Endothelial cell of umbilical vein (primary cell): ENCODE data around the gene NKAIN4.

Experiments
- EZH2 ChIP-seq: IDR thresholded peaks from 2 replicates; pipeline ENCODE4 v1.6.1; 2012; ENCODE audit warnings: borderline replicate concordance, low read depth, mild to moderate bottlenecking, moderate library complexity, low read length, inconsistent platforms; ENCODE audit not compliant: severe bottlenecking
- GATA2 ChIP-seq: IDR thresholded peaks from 2 replicates; pipeline ENCODE4 v1.7.0; 2011; ENCODE audit warnings: low read depth, mild to moderate bottlenecking, moderate library complexity, mixed read lengths, low read length; ENCODE audit not compliant: insufficient read length, insufficient read depth
- MYC ChIP-seq: IDR thresholded peaks from one replicate; pipeline ENCODE4 v1.6.1; 2011; ENCODE audit warnings: mild to moderate bottlenecking, low read depth, low read length
- POLR2A ChIP-seq: IDR thresholded peaks from 2 replicates; pipeline ENCODE4 v1.6.1; 2012; ENCODE audit warnings: low read depth, mild to moderate bottlenecking, control low read depth, low read length
- POLR2AphosphoS5 ChIP-seq: IDR thresholded peaks from 2 replicates; pipeline ENCODE4 v1.6.1; 2012; ENCODE audit warnings: low read depth, mild to moderate bottlenecking, control low read depth, low read length, moderate library complexity; ENCODE audit not compliant: insufficient read depth
- TF ChIP-seq, protein P1 (sequence below), 2 donors: IDR thresholded peaks; 1 replicate in 1 of 2; 2 replicates in 1 of 2; pipeline ENCODE4 v1.5.1; 2011; ENCODE audit warnings: low read length in 2 of 2, mild to moderate bottlenecking in 2 of 2, moderate library complexity in 2 of 2, control low read depth in 1 of 2, inconsistent platforms in 1 of 2, low read depth in 1 of 2; ENCODE audit not compliant: insufficient read depth in 1 of 2; ENCODE audit errors: extremely low read depth in 1 of 2
- TF ChIP-seq, protein P2 (sequence below): IDR thresholded peaks from 2 replicates; pipeline ENCODE4 v1.6.1; 2011; ENCODE audit not compliant: insufficient read depth, insufficient read length

DNA sequence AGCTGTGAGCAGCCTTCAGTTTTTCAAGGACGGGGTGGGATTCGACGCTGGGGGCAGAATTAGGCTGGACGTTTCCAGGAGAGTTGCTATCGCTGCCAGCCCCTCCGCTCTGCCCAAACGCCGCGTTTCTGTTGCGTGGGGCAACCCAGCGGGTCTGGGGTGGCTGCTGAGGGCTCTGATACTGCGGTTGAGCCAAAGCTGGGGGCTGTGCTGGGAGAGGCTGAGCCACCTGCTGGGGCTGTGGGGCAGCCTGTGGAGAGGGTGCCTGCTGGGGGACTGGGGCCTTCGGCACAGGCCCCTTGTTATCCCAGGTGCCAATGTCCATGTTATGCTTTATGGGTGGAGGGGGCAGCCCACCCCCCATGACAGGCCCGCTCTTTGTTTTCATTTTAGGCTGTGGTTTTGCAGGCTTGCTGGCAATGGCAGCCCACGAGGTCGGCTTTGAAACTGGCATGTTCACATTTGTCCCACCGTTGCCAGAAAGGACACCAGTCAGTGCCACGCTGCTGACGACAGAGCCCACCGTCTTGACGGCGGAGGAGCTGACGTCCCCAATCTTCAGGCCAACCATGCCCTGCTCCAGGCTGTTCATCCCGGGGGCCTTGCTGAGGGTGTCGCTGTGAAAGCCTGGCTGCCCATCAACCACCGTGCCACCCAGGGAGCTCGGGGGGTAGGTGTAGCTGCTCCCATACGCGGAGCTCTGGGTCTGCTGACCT lies 51.3 kb downstream of the NKAIN4 start:
- TF ChIP-seq, protein P1, sequence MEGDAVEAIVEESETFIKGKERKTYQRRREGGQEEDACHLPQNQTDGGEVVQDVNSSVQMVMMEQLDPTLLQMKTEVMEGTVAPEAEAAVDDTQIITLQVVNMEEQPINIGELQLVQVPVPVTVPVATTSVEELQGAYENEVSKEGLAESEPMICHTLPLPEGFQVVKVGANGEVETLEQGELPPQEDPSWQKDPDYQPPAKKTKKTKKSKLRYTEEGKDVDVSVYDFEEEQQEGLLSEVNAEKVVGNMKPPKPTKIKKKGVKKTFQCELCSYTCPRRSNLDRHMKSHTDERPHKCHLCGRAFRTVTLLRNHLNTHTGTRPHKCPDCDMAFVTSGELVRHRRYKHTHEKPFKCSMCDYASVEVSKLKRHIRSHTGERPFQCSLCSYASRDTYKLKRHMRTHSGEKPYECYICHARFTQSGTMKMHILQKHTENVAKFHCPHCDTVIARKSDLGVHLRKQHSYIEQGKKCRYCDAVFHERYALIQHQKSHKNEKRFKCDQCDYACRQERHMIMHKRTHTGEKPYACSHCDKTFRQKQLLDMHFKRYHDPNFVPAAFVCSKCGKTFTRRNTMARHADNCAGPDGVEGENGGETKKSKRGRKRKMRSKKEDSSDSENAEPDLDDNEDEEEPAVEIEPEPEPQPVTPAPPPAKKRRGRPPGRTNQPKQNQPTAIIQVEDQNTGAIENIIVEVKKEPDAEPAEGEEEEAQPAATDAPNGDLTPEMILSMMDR (IDR thresholded peaks at IDR 0.05; ENCODE audit: extremely low read depth in 1 of 2, insufficient read depth in 1 of 2, low read depth in 1 of 2, low read length in 2 of 2): no peak
- TF ChIP-seq POLR2A: no peak
- TF ChIP-seq POLR2AphosphoS5: no peak
- TF ChIP-seq, protein P2, sequence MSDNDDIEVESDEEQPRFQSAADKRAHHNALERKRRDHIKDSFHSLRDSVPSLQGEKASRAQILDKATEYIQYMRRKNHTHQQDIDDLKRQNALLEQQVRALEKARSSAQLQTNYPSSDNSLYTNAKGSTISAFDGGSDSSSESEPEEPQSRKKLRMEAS: no peak
- no peak for TF ChIP-seq MYC
- no peak for TF ChIP-seq EZH2
- no peak for TF ChIP-seq GATA2
